IMR-90 (cell line): Measurements from ENCODE around the gene TMTC1. TPM values are rescaled to one million over a fixed set of nuclear protein-coding genes. Genes with fewer than 3 reads are reported as not detected.

ENCODE experiments used
- ATAC-seq: fragments of 200-7000 bp; cut with Tn5 transposase; 2 replicates; pipeline ENCODE4 v1.9.1; 2020; ENCODE audit warnings: low read depth, mild to moderate bottlenecking, moderate library complexity
- BruUV-seq: library from RNA; stranded (reverse); fragments of 400-500 nt; replicated peaks from 2 replicates; lab custom pipeline; 2021; lab: Mats Ljungman, UMichigan
- CTCF ChIA-PET: fragments of 300-600 bp; formaldehyde crosslinking; extraction: SDS; loops from one replicate; lab custom pipeline; 2021; ENCODE audit warnings: antibody characterized with exemption; lab: Yijun Ruan, JAX
- POLR2A ChIA-PET: fragments of 300-600 bp; sonication (Branson Sonifier 250); formaldehyde crosslinking; loops from one replicate; lab custom pipeline; 2022; ENCODE audit warnings: antibody characterized with exemption; ENCODE audit not compliant: unreplicated experiment; lab: Charles Lee
- DNase-seq: peaks from one replicate; pipeline ENCODE4 v3.0.0; 2013
- H2AFZ ChIP-seq: replicated peaks from 2 replicates; pipeline ENCODE3; 2013; ENCODE audit warnings: low read length, mild to moderate bottlenecking; ENCODE audit not compliant: poor library complexity
- H2AK5ac ChIP-seq: 2 replicates; pipeline ENCODE4 v1.6.1; 2013; ENCODE audit warnings: low read depth, low read length, inconsistent platforms
- H2AK9ac ChIP-seq: replicated peaks from 2 replicates; pipeline ENCODE3; 2013; ENCODE audit warnings: mild to moderate bottlenecking, low read depth, low read length, moderate library complexity; ENCODE audit not compliant: poor library complexity
- H2BK120ac ChIP-seq: 2 replicates; pipeline ENCODE4 v1.6.1; 2013; ENCODE audit warnings: low read depth, low read length, inconsistent platforms
- H2BK15ac ChIP-seq: 3 replicates; pipeline ENCODE4 v1.6.1; 2013; ENCODE audit warnings: low read depth, low read length, inconsistent platforms
- H2BK20ac ChIP-seq: 2 replicates; pipeline ENCODE4 v1.6.1; 2013; ENCODE audit warnings: low read depth, mild to moderate bottlenecking, inconsistent platforms, low read length, moderate library complexity
- H2BK5ac ChIP-seq: 2 replicates; pipeline ENCODE4 v1.6.1; 2013; ENCODE audit warnings: mild to moderate bottlenecking, low read depth, low read length, inconsistent platforms; ENCODE audit not compliant: poor library complexity, severe bottlenecking
- H3K14ac ChIP-seq: replicated peaks from 2 replicates; pipeline ENCODE4 v1.6.1; 2013; ENCODE audit warnings: low read depth, low read length, inconsistent platforms
- H3K18ac ChIP-seq: 2 replicates; pipeline ENCODE4 v1.6.1; 2013; ENCODE audit warnings: low read depth, low read length, control low read depth
- H3K23ac ChIP-seq: 2 replicates; pipeline ENCODE4 v1.6.1; 2013; ENCODE audit warnings: low read depth, low read length, inconsistent platforms
- H3K27ac ChIP-seq: 2 replicates; pipeline ENCODE4 v1.5.1; 2013; ENCODE audit warnings: mild to moderate bottlenecking, control low read depth, low read length; ENCODE audit not compliant: insufficient read depth
- H3K27me3 ChIP-seq: 2 replicates; pipeline ENCODE4 v1.6.1; 2013; ENCODE audit warnings: low read length; ENCODE audit not compliant: control insufficient read depth, insufficient read depth
- H3K36me3 ChIP-seq: 2 replicates; pipeline ENCODE4 v1.6.1; 2013; ENCODE audit warnings: low read length, mixed read lengths; ENCODE audit not compliant: control insufficient read depth, insufficient read depth
- H3K4ac ChIP-seq: 2 replicates; pipeline ENCODE4 v1.6.1; 2013; ENCODE audit warnings: low read depth, low read length, inconsistent platforms
- H3K4me1 ChIP-seq: 2 replicates; pipeline ENCODE4 v1.6.1; 2013; ENCODE audit warnings: low read length, mixed read lengths; ENCODE audit not compliant: control insufficient read depth, insufficient read depth
- H3K4me2 ChIP-seq: 2 replicates; pipeline ENCODE4 v1.6.1; 2013; ENCODE audit warnings: low read depth, mild to moderate bottlenecking, control low read depth, low read length, moderate library complexity
- H3K4me3 ChIP-seq: 2 replicates; pipeline ENCODE4 v1.5.1; 2013; ENCODE audit warnings: low read depth, mild to moderate bottlenecking, control low read depth, low read length, moderate library complexity; ENCODE audit not compliant: insufficient read depth
- H3K56ac ChIP-seq: 2 replicates; pipeline ENCODE4 v1.6.1; 2013; ENCODE audit warnings: low read length, inconsistent platforms; ENCODE audit not compliant: insufficient read depth; ENCODE audit errors: extremely low read depth
- H3K79me1 ChIP-seq, 2 experiments: 2 replicates each; pipeline ENCODE4 v1.6.1; 2013; ENCODE audit warnings: low read length in 2 of 2, inconsistent platforms in 1 of 2, low read depth in 1 of 2
- H3K9ac ChIP-seq: 2 replicates; pipeline ENCODE4 v1.6.1; 2013; ENCODE audit warnings: low read depth, low read length, control low read depth
- H3K9me1 ChIP-seq: 2 replicates; pipeline ENCODE4 v1.6.1; 2013; ENCODE audit warnings: low read length, inconsistent platforms; ENCODE audit not compliant: insufficient read depth
- H3K9me3 ChIP-seq: 2 replicates; pipeline ENCODE4 v1.6.1; 2013; ENCODE audit warnings: low read length; ENCODE audit not compliant: control insufficient read depth, insufficient read depth
- H4K20me1 ChIP-seq: 2 replicates; pipeline ENCODE4 v1.6.1; 2013; ENCODE audit warnings: low read length, inconsistent platforms; ENCODE audit not compliant: insufficient read depth
- H4K5ac ChIP-seq: 2 replicates; pipeline ENCODE4 v1.6.1; 2013; ENCODE audit warnings: mild to moderate bottlenecking, low read depth, low read length, control low read depth
- H4K8ac ChIP-seq, 2 experiments: 2 replicates each; pipeline ENCODE4 v1.6.1; 2013; ENCODE audit warnings: low read depth in 2 of 2, low read length in 2 of 2, control low read depth in 1 of 2, inconsistent platforms in 1 of 2
- H4K91ac ChIP-seq: 2 replicates; pipeline ENCODE4 v1.6.1; 2013; ENCODE audit warnings: low read depth, low read length, inconsistent platforms; ENCODE audit not compliant: insufficient read depth
- BHLHE40 ChIP-seq: fragments of 150-350 bp; IDR thresholded peaks from 2 replicates; pipeline ENCODE4 v1.6.1; 2016; ENCODE audit warnings: mild to moderate bottlenecking, low read depth, low read length
- CEBPB ChIP-seq: IDR thresholded peaks from 2 replicates; pipeline ENCODE4 v1.6.1; 2012; ENCODE audit warnings: low read depth, low read length, improper control_type of control experiment
- CHD1 ChIP-seq: IDR thresholded peaks from 2 replicates; pipeline ENCODE4 v1.6.1; 2012; ENCODE audit warnings: low read depth, low read length, improper control_type of control experiment
- FOS ChIP-seq: fragments of 150-350 bp; IDR thresholded peaks from 2 replicates; pipeline ENCODE4 v1.6.1; 2016; ENCODE audit warnings: low read depth, low read length
- MAFK ChIP-seq: IDR thresholded peaks from 2 replicates; pipeline ENCODE4 v1.6.1; 2012; ENCODE audit warnings: low read depth, low read length, improper control_type of control experiment
- MAZ ChIP-seq: IDR thresholded peaks from 2 replicates; pipeline ENCODE4 v1.6.1; 2012; ENCODE audit warnings: low read depth, mild to moderate bottlenecking, low read length, improper control_type of control experiment, moderate library complexity, borderline replicate concordance
- NFE2L2 ChIP-seq: fragments of 150-350 bp; IDR thresholded peaks from 2 replicates; pipeline ENCODE4 v1.6.1; 2016; ENCODE audit warnings: low read depth, mild to moderate bottlenecking, low read length
- POLR2A ChIP-seq: IDR thresholded peaks from 2 replicates; pipeline ENCODE4 v1.6.1; 2012; ENCODE audit warnings: mild to moderate bottlenecking, low read depth, low read length
- RAD21 ChIP-seq: IDR thresholded peaks from 2 replicates; pipeline ENCODE4 v1.6.1; 2012; ENCODE audit warnings: low read length, improper control_type of control experiment
- RFX5 ChIP-seq: IDR thresholded peaks from 2 replicates; pipeline ENCODE4 v1.8.0; 2012; ENCODE audit warnings: low read depth, mild to moderate bottlenecking, low read length, moderate library complexity
- WGBS, 2 experiments: methylation state at CpG; one replicate each; pipeline versions ENCODE4 v1.1.5 to v1.1.7; 2013; ENCODE audit warnings: missing lambda C conversion rate in 2 of 2; ENCODE audit not compliant: insufficient read length in 1 of 2; ENCODE audit errors: extremely low coverage in 2 of 2; 5-methylcytosine and 5-hydroxymethylcytosine counted together
- dilution Hi-C: fragments of 300-500 bp; cut with HindIII; formaldehyde crosslinking; loops from one replicate; pipeline ENCODE4 v1.14.3; 2018; ENCODE audit warnings: low sequenced_read_pairs; ENCODE audit not compliant: unreplicated experiment
- in situ Hi-C: fragments of 300-500 bp; cut with MboI; formaldehyde crosslinking; loops from 3 replicates; pipeline ENCODE4 v1.14.3; 2019; ENCODE audit warnings: low sequenced_read_pairs, inconsistent platforms, mixed read lengths
- intact Hi-C: fragments of 100-400 bp; cut with micrococcal nuclease; formaldehyde crosslinking; loops from 2 replicates; pipeline ENCODE4 v1.10.0; 2022
- polyA plus RNA-seq, 3 experiments: library from polyadenylated mRNA; depleted of rRNA; stranded (reverse); fragments of >200 nt; gene quantifications; 2 replicates each; pipeline ENCODE4 v1.2.3, GENCODE V29; 2012; ENCODE audit warnings: low replicate concordance in 1 of 3
- total RNA-seq: library from RNA; depleted of rRNA; stranded (reverse); fragments of >200 nt; gene quantifications from 2 replicates; pipeline ENCODE4 v1.2.3, GENCODE V29; 2012
- TF ChIP-seq, protein P1 (sequence below): conservative IDR thresholded peaks from 2 replicates; pipeline ENCODE4 v1.5.1; 2012; ENCODE audit warnings: mild to moderate bottlenecking, low read depth, low read length, improper control_type of control experiment

The TMTC1 gene
- total and polyA plus RNA-seq, 2 of the 4 experiments (the other 2 are of a cell fraction) = 12.5 to 36.4 TPM

DNA sequence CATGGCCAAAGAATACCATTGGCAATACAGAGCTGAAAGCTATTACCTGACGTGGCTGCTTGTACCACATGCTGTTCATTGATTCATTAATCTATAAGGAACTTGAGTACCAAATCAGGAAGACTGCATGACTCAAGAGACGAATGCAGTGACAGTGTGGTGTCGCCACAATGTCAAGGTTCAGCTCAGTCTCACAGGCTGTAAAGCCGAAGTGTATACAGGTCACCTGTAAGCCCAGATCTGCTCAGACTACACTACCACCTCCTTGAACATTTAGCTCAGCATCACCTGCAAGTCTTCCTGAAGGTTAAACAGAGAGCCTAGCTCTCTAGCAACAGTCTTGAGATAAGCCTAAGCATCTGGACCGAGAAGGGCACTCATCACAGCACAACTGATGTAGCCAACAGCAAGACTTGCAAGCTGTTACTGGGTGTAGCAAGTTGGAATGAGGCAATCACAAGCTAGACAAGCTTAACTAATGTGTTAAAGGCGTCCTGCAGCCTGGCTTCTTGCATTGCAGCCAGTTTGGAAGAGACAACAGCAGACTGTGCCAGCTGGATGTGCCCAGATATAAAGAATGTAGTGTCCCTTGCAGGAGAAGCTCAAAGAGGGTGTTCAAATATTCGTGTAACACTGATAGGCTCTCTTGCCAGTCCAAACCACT, 21.0 kb downstream of the TMTC1 start:
- ChIA-PET POLR2A (no interaction called here), CTCF (no interaction called here)
- Histone ChIP-seq H4K5ac (no peak overlapping the region), H3K27ac (no peak overlapping the region), H3K56ac (no peak overlapping the region), H3K4me1 (peaks cover 4% of the 10 kb centered on the region; the same call in 1 of the 2 replicates), H2BK120ac (no peak overlapping the region), H3K4ac (peak overlapping the region; percentile 13; the same call in 1 of the 2 replicates), H2AFZ (no peak overlapping the region), H3K14ac (no peak overlapping the region), H2AK9ac (no peak overlapping the region), H3K79me1 (peaks cover 0 to 25% of the 10 kb centered on the region in 2 experiments; a peak in 2 of 4 replicates), H4K8ac (no peak overlapping the region), H2AK5ac (peak overlapping the region; percentile 43; the same call in 1 of the 2 replicates), H2BK15ac (no peak overlapping the region), H3K4me3 (no peak overlapping the region), H3K9me1 (peaks cover 15% of the 10 kb centered on the region), H2BK20ac (no peak overlapping the region), H3K9me3 (no peaks in the 10 kb centered on the region), H3K27me3 (no peaks in the 10 kb centered on the region), H3K4me2 (no peak overlapping the region), H2BK5ac (no peak overlapping the region), H3K36me3 (peaks cover 23% of the 10 kb centered on the region), H4K20me1 (no peaks in the 10 kb centered on the region), H3K23ac (no peak overlapping the region), H4K91ac (no peak overlapping the region), H3K9ac (no peak overlapping the region), H3K18ac (no peak overlapping the region)
- intact Hi-C loops (no loop called here), in situ Hi-C loops (no loop called here), dilution Hi-C loops (no loop called here)
- ATAC-seq (peak; percentile 44; the same call in 1 of the 2 replicates), DNase-seq (no peak)
- 89% methylated on average over 1 of the region's 7 CpGs; no CpG with 5 or more reads in 1 of the 2 experiments for WGBS, 2 experiments
- TF ChIP-seq FOS (no peak), CEBPB (no peak), NFE2L2 (no peak), CHD1 (no peak), MAZ (no peak), RAD21 (no peak), POLR2A (no peak), MAFK (no peak), BHLHE40 (no peak), RFX5 (no peak)
- TF ChIP-seq, protein P1, sequence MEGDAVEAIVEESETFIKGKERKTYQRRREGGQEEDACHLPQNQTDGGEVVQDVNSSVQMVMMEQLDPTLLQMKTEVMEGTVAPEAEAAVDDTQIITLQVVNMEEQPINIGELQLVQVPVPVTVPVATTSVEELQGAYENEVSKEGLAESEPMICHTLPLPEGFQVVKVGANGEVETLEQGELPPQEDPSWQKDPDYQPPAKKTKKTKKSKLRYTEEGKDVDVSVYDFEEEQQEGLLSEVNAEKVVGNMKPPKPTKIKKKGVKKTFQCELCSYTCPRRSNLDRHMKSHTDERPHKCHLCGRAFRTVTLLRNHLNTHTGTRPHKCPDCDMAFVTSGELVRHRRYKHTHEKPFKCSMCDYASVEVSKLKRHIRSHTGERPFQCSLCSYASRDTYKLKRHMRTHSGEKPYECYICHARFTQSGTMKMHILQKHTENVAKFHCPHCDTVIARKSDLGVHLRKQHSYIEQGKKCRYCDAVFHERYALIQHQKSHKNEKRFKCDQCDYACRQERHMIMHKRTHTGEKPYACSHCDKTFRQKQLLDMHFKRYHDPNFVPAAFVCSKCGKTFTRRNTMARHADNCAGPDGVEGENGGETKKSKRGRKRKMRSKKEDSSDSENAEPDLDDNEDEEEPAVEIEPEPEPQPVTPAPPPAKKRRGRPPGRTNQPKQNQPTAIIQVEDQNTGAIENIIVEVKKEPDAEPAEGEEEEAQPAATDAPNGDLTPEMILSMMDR = no peak
- BruUV-seq = no TSS peak
